GM12891 (cell line): ENCODE results near the gene PTPRN2.

Source experiments
- PAX5 ChIP-seq: IDR thresholded peaks from 2 replicates; pipeline ENCODE4 v1.6.1; 2011; ENCODE audit warnings: low read length, moderate library complexity, mild to moderate bottlenecking; ENCODE audit not compliant: insufficient read depth, severe bottlenecking
- POLR2A ChIP-seq: IDR thresholded peaks from 2 replicates; pipeline ENCODE4 v1.6.1; 2011; ENCODE audit warnings: low read depth, low read length, control low read depth
- POLR2AphosphoS5 ChIP-seq: IDR thresholded peaks from 2 replicates; pipeline ENCODE4 v1.6.1; 2011; ENCODE audit warnings: low read depth, low read length, control low read depth
- SPI1 ChIP-seq: IDR thresholded peaks from 2 replicates; pipeline ENCODE4 v1.6.1; 2011; ENCODE audit warnings: low read depth, low read length, control low read depth
- TAF1 ChIP-seq: IDR thresholded peaks from 2 replicates; pipeline ENCODE4 v1.6.1; 2011; ENCODE audit warnings: low read depth, low read length, control low read depth

DNA sequence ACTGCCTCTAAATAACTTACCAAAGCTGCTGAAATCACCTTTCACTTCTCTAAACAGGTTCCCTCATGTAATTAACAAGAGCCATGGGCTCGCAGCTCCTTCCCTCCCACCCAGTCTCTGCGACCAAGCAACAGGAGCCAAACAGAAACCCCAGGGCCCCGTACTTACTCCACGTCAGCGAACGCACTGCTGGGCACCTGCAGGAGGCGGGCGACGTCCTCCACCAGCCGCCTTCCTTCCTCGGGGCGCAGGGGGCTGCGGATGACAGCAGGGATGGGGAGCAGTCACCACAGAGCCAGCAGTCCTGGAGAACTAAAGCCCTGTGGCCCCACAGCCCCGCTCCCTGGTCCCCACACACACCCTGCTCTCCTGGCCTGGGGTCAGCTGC lies 477.0 kb downstream of the PTPRN2 start:
- no peak for TF ChIP-seq POLR2A
- TF ChIP-seq POLR2AphosphoS5, result no peak
- TF ChIP-seq TAF1, result no peak
- no peak for TF ChIP-seq PAX5
- no peak for TF ChIP-seq SPI1
